ENCODE results near the gene MIS12.

DNA sequence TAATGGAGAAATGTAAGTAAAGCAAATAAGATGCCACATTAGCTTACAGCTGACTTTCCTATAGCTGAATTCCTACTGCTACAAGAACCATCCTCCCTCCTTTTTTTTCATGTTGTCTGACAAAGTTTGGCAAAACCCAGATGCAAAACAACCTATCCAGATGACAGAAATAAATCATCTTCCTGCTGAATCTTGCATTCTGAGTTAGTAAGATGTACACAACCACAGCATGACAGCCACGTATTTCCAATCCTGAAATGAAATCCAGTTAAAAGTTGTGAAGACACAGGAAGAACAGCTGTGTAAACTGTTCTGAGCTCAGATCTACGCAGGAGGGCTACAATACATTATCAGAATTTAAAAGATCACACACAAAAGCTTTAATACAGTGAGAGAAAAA, 12.5 kb upstream of the MIS12 start:
- TF ChIP-seq, protein P1, sequence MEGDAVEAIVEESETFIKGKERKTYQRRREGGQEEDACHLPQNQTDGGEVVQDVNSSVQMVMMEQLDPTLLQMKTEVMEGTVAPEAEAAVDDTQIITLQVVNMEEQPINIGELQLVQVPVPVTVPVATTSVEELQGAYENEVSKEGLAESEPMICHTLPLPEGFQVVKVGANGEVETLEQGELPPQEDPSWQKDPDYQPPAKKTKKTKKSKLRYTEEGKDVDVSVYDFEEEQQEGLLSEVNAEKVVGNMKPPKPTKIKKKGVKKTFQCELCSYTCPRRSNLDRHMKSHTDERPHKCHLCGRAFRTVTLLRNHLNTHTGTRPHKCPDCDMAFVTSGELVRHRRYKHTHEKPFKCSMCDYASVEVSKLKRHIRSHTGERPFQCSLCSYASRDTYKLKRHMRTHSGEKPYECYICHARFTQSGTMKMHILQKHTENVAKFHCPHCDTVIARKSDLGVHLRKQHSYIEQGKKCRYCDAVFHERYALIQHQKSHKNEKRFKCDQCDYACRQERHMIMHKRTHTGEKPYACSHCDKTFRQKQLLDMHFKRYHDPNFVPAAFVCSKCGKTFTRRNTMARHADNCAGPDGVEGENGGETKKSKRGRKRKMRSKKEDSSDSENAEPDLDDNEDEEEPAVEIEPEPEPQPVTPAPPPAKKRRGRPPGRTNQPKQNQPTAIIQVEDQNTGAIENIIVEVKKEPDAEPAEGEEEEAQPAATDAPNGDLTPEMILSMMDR (IDR thresholded peaks at IDR 0.05) = no peak
- no peak for TF ChIP-seq POLR2A (IDR thresholded peaks at IDR 0.05)
